Keratinocyte (primary cell): Measurements from ENCODE around the gene PLXDC2.

Experiments
- CTCF ChIP-seq, 3 experiments: IDR thresholded peaks in 1 of 3; conservative IDR thresholded peaks in 1 of 3; optimal IDR thresholded peaks in 1 of 3; 2 replicates in 2 of 3; 3 replicates in 1 of 3; pipeline versions ENCODE3 to v1.5.1; 2011; ENCODE audit warnings: low read length in 3 of 3, mild to moderate bottlenecking in 3 of 3, moderate library complexity in 2 of 3, control low read depth in 1 of 3, inconsistent platforms in 1 of 3; ENCODE audit not compliant: insufficient read depth in 2 of 3; ENCODE audit errors: extremely low read depth in 1 of 3
- EZH2 ChIP-seq: IDR thresholded peaks from one replicate; pipeline ENCODE4 v1.6.1; 2012; ENCODE audit warnings: inconsistent platforms, mild to moderate bottlenecking, low read length, moderate library complexity

GRCh38 chr10:19828278-19829049 is 12.2 kb downstream of the PLXDC2 start:
- TF ChIP-seq CTCF (optimal IDR thresholded peaks at IDR 0.05 in 1 of 3, IDR thresholded peaks at IDR 0.05 in 1 of 3, conservative IDR thresholded peaks at IDR 0.05 in 1 of 3; ENCODE audit: extremely low read depth in 1 of 3, insufficient read depth in 2 of 3, low read length in 3 of 3) (no peak), EZH2 (no peak)
